Smooth muscle cell (in vitro differentiated cells): ENCODE data around the gene PDXP. TPM values are rescaled to one million over a fixed set of nuclear protein-coding genes. Genes with fewer than 3 reads are reported as not detected.

Experiments
- DNase-seq: peaks from one replicate; lab custom pipeline; 2025; ENCODE audit not compliant: unreplicated experiment; lab: John Stamatoyannopoulos, UW
- H2AFZ ChIP-seq: fragments of 200-600 bp; sonication (generic); 2 replicates; pipeline ENCODE4 v1.6.0; 2016; ENCODE audit warnings: antibody characterized with exemption, low read depth, mild to moderate bottlenecking
- H3F3A ChIP-seq: fragments of 200-600 bp; sonication (generic); 2 replicates; pipeline ENCODE4 v1.6.0; 2017; ENCODE audit warnings: antibody characterized with exemption, low read depth
- H3K27ac ChIP-seq: fragments of 200-600 bp; sonication (generic); 2 replicates; pipeline ENCODE4 v1.5.1; 2016; ENCODE audit warnings: low read depth, mild to moderate bottlenecking
- H3K27me3 ChIP-seq: fragments of 200-600 bp; sonication (generic); 2 replicates; pipeline ENCODE4 v1.6.1; 2016; ENCODE audit warnings: low read depth, mild to moderate bottlenecking
- H3K36me3 ChIP-seq: fragments of 200-600 bp; sonication (generic); 2 replicates; pipeline ENCODE4 v1.5.1; 2016; ENCODE audit warnings: low read depth
- H3K4me1 ChIP-seq: fragments of 200-600 bp; sonication (generic); 2 replicates; pipeline ENCODE4 v1.5.1; 2016; ENCODE audit warnings: low read depth
- H3K4me2 ChIP-seq: fragments of 200-600 bp; sonication (generic); 2 replicates; pipeline ENCODE4 v1.6.0; 2016; ENCODE audit warnings: mild to moderate bottlenecking
- H3K4me3 ChIP-seq: fragments of 200-600 bp; sonication (generic); 2 replicates; pipeline ENCODE4 v1.5.1; 2016; ENCODE audit warnings: mild to moderate bottlenecking
- H3K79me2 ChIP-seq: fragments of 200-600 bp; sonication (generic); 2 replicates; pipeline ENCODE4 v1.6.0; 2016; ENCODE audit warnings: low read depth, mild to moderate bottlenecking
- H3K9ac ChIP-seq: fragments of 200-600 bp; sonication (generic); 2 replicates; pipeline ENCODE4 v1.6.0; 2016; ENCODE audit warnings: low read depth
- H3K9me3 ChIP-seq: fragments of 200-600 bp; sonication (generic); replicated peaks from 2 replicates; pipeline ENCODE4 v1.5.1; 2016; ENCODE audit warnings: low read depth
- H4K20me1 ChIP-seq: fragments of 200-600 bp; sonication (generic); 2 replicates; pipeline ENCODE4 v1.6.0; 2016; ENCODE audit warnings: low read depth
- CTCF ChIP-seq: fragments of 200-600 bp; sonication (generic); IDR thresholded peaks from 2 replicates; pipeline ENCODE4 v1.5.1; 2017; ENCODE audit warnings: borderline replicate concordance, mild to moderate bottlenecking, antibody characterized with exemption; ENCODE audit not compliant: insufficient read depth, poor library complexity, severe bottlenecking
- WGBS: methylation state at CpG from one replicate; pipeline ENCODE4 v1.1.7; 2016; ENCODE audit warnings: low lambda C conversion rate; 5-methylcytosine and 5-hydroxymethylcytosine counted together
- polyA plus RNA-seq: library from polyadenylated mRNA; unstranded; fragments of >200 nt; fragmentation: Nextera tagmentation; extraction: Ambion mirVana; gene quantifications from 2 replicates; pipeline ENCODE4 v1.2.1, GENCODE V29; 2016
- total RNA-seq: library from RNA; depleted of rRNA; stranded (reverse); fragments of >200 nt; gene quantifications from 2 replicates; pipeline ENCODE4 v1.2.3, GENCODE V29; 2014

Gene PDXP
- total and polyA plus RNA-seq, 2 experiments from 2014 or later: 16.5 to 20.7 TPM

- Histone ChIP-seq H3F3A (no peaks in the 10 kb centered on the region), H3K9me3 (no peaks in the 10 kb centered on the region), H2AFZ (no peak overlapping the region), H3K36me3 (no peaks in the 10 kb centered on the region), H4K20me1 (peaks cover 2% of the 10 kb centered on the region), H3K4me1 (no peaks in the 10 kb centered on the region), H3K4me3 (no peak overlapping the region), H3K79me2 (no peaks in the 10 kb centered on the region), H3K27ac (no peak overlapping the region), H3K9ac (no peak overlapping the region), H3K4me2 (no peak overlapping the region), H3K27me3 (no peaks in the 10 kb centered on the region)
- no peak for TF ChIP-seq CTCF
- DNase-seq: no peak
- WGBS: 95% methylated on average over 6 of the region's 10 CpGs
These were observed 53.0 kb downstream of the PDXP start for GRCh38 chr22:37711490-37711889.

- H2AFZ ChIP-seq: no peak overlapping the region
- peaks cover 4% of the 10 kb centered on the region for H4K20me1 ChIP-seq
- H3K27ac ChIP-seq: no peak overlapping the region
- no peaks in the 10 kb centered on the region for H3F3A ChIP-seq
- H3K79me2 ChIP-seq: no peaks in the 10 kb centered on the region
- TF ChIP-seq CTCF: no peak
- H3K27me3 ChIP-seq: no peaks in the 10 kb centered on the region
- no peak overlapping the region for H3K9ac ChIP-seq
- H3K4me1 ChIP-seq: no peaks in the 10 kb centered on the region
- no peaks in the 10 kb centered on the region for H3K9me3 ChIP-seq
- no peaks in the 10 kb centered on the region for H3K36me3 ChIP-seq
- no peak overlapping the region for H3K4me3 ChIP-seq
- 97% methylated on average over 7 of the region's 7 CpGs for WGBS
- no peak overlapping the region for H3K4me2 ChIP-seq
- DNase-seq: no peak
These were observed 55.2 kb downstream of the PDXP start for GRCh38 chr22:37713761-37714160.

GRCh38 chr22:37714634-37715033 is 56.1 kb downstream of the PDXP start:
- H3K4me2 ChIP-seq: no peak overlapping the region
- no peak overlapping the region for H2AFZ ChIP-seq
- H4K20me1 ChIP-seq: peaks cover 4% of the 10 kb centered on the region
- H3K27ac ChIP-seq: no peak overlapping the region
- H3K9me3 ChIP-seq: no peaks in the 10 kb centered on the region
- H3K36me3 ChIP-seq: no peaks in the 10 kb centered on the region
- no peaks in the 10 kb centered on the region for H3K79me2 ChIP-seq
- H3K4me1 ChIP-seq: no peaks in the 10 kb centered on the region
- WGBS: 97% methylated on average over 2 of the region's 2 CpGs
- H3K4me3 ChIP-seq: no peak overlapping the region
- DNase-seq: no peak
- H3K9ac ChIP-seq: no peak overlapping the region
- no peaks in the 10 kb centered on the region for H3F3A ChIP-seq
- no peaks in the 10 kb centered on the region for H3K27me3 ChIP-seq
- no peak for TF ChIP-seq CTCF

DNA sequence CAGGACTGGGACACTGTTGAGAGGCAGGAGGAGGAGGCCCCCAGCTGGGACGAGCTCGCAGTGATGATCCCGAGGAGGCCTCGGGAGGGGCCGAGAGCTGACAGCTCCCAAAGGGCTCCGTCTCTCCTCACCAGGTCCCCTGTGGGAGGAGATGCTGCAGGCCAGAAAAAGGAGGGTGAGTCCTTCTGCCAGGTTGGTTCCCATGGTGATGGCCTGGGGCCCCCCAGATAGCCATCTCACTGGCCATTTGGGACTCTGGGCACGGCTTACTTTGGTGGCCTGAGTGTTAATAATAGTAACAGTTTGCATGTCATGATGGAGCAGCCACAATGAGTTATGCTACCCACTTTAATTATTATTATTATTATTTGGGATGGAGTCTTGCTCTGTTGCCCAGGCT is 57.2 kb downstream of the PDXP start:
- no peak for TF ChIP-seq CTCF
- 98% methylated on average over 7 of the region's 7 CpGs for WGBS

More for the DNA sequence above, 57.2 kb downstream of the PDXP start:
- Histone ChIP-seq H3K27me3 (no peaks in the 10 kb centered on the region), H3K4me3 (no peak overlapping the region), H3K27ac (no peak overlapping the region), H3K79me2 (no peaks in the 10 kb centered on the region), H3K36me3 (no peaks in the 10 kb centered on the region), H2AFZ (no peak overlapping the region), H3K4me2 (no peak overlapping the region), H4K20me1 (peaks cover 10% of the 10 kb centered on the region), H3K4me1 (no peaks in the 10 kb centered on the region), H3F3A (no peaks in the 10 kb centered on the region), H3K9me3 (no peaks in the 10 kb centered on the region), H3K9ac (no peak overlapping the region)
- DNase-seq: no peak
